ENCODE results near the gene AR.

DNA sequence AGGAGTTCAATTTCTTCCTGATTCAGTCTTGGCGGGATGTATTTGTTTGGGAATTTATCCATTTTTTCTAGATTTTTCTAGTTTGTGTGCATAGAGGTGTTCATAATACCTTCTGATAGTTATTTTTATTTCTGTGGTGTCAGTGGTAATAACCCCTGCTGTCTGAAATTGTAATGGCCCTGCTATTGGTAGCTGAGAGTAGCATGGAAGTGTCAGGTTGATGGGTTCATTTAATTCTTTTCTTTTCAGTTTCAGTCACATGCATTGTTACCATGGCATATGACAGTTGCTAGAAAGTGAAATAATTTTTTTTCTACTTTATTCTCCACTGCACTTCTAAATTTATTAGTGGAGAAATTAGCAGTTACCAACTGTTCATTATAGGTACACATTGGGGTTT lies 20.7 kb downstream of the AR start:
- TF ChIP-seq FOS (IDR thresholded peaks at IDR 0.05; ENCODE audit: borderline replicate concordance, insufficient read depth, low read length) = no peak
- TF ChIP-seq GATA2 (IDR thresholded peaks at IDR 0.05; ENCODE audit: insufficient read depth, insufficient read length, low read depth, low read length) = no peak
- no peak for TF ChIP-seq CTCF (IDR thresholded peaks at IDR 0.05; ENCODE audit: extremely low read depth in 1 of 2, insufficient read depth in 1 of 2, low read depth in 1 of 2, low read length in 2 of 2)
- TF ChIP-seq POLR2A (IDR thresholded peaks at IDR 0.05; ENCODE audit: low read depth, low read length) = no peak
- no peak for TF ChIP-seq POLR2AphosphoS5 (IDR thresholded peaks at IDR 0.05; ENCODE audit: insufficient read depth, low read depth, low read length)
- no peak for TF ChIP-seq EZH2 (IDR thresholded peaks at IDR 0.05; ENCODE audit: borderline replicate concordance, low read depth, low read length, severe bottlenecking)
- no peak for TF ChIP-seq JUN (IDR thresholded peaks at IDR 0.05; ENCODE audit: borderline replicate concordance, insufficient read depth, insufficient read length, low read depth)
- TF ChIP-seq MAX (IDR thresholded peaks at IDR 0.05; ENCODE audit: insufficient read depth, insufficient read length) = no peak
- TF ChIP-seq MYC (IDR thresholded peaks at IDR 0.05; ENCODE audit: low read depth, low read length) = no peak
